ENCODE measurements around the gene CDC14A. TPM values are rescaled to one million over a fixed set of nuclear protein-coding genes. Genes with fewer than 3 reads are reported as not detected.

CDC14A gene
- total and polyA plus RNA-seq, 2 donors (not counting 3 experiments of a cell fraction or from before 2014, with no cell fraction given) = 3.4 to 13.9 TPM

DNA sequence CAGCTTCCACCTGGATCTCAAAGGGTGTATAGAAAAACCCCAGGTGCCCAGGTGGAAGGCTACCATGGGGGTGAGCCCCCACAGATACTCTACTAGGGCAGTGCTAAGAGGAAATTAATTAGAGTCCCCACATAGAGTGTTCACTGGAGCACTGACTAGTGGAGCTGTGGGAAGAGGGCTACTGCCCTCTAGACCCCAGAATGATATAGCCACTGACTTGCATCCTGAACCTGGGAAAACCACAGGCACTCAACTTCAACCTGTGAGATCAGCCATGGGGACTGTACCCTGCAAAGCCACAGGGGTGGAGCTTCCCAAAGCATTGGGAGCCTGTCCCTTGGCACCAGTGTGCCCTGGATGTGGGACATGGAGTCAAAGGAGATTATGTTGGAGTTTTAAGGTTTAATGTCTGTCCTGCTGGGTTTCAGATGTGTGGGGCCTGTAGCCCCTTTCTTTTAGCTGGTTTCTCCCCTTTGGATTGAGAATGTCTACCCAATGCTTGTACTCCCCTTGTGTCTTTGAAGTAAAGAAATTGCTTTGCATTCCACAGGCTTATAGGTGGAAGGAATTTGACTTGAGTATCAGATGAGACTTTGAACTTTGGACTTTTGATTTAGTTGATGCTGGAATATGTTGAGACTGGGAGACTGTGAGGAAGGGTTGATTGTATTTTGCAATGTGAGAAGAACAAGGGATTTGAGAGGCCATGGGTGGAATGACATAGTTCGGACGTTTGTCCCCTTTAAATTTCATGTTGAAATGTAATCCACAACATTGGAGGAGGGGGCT, 31.8 kb upstream of the CDC14A start:
- POLR2A ChIA-PET = no interaction called here
- no TSS peak for BruUV-seq (replicated peaks)
- Histone ChIP-seq H3K4me3 (replicated peaks in 1 of 3; ENCODE audit: insufficient read depth in 1 of 3, low read depth in 1 of 3, low read length in 3 of 3) (no peak overlapping the region), H3K9me3 (replicated peaks; ENCODE audit: control insufficient read depth, insufficient read depth, low read length) (no peaks in the 10 kb centered on the region), H2AFZ (ENCODE audit: low read depth, low read length) (no peak overlapping the region), H3K36me3 (ENCODE audit: control insufficient read depth in 2 of 2, extremely low read depth in 1 of 2, insufficient read depth in 2 of 2, low read length in 2 of 2) (no peaks in the 10 kb centered on the region), H3K79me2 (ENCODE audit: control insufficient read depth, insufficient read depth, low read length) (no peaks in the 10 kb centered on the region), H3K27me3 (ENCODE audit: control insufficient read depth in 2 of 2, insufficient read depth in 2 of 2, low read length in 2 of 2) (no peaks in the 10 kb centered on the region), H3K9ac (replicated peaks; ENCODE audit: extremely low read depth, insufficient read depth, low read length) (no peak overlapping the region), H3K27ac (ENCODE audit: insufficient read depth, low read depth, low read length) (no peak overlapping the region), H4K20me1 (replicated peaks; ENCODE audit: control insufficient read depth, extremely low read depth, insufficient read depth, low read length) (no peaks in the 10 kb centered on the region), H3K9me1 (replicated peaks; ENCODE audit: control insufficient read depth, extremely low read depth, insufficient read depth, low read length) (no peaks in the 10 kb centered on the region), H3K4me2 (ENCODE audit: insufficient read depth, low read length) (no peak overlapping the region), H3K4me1 (ENCODE audit: control insufficient read depth, extremely low read depth, insufficient read depth, low read length) (no peaks in the 10 kb centered on the region)
- TF ChIP-seq EZH2 (IDR thresholded peaks at IDR 0.05; ENCODE audit: borderline replicate concordance, low read depth, low read length, severe bottlenecking) (no peak), POLR2A (IDR thresholded peaks at IDR 0.05; ENCODE audit: low read depth, low read length) (no peak), GATA2 (IDR thresholded peaks at IDR 0.05; ENCODE audit: insufficient read depth, insufficient read length, low read depth, low read length) (no peak), POLR2AphosphoS5 (IDR thresholded peaks at IDR 0.05; ENCODE audit: insufficient read depth, low read depth, low read length) (no peak), JUN (IDR thresholded peaks at IDR 0.05; ENCODE audit: borderline replicate concordance, insufficient read depth, insufficient read length, low read depth) (no peak), MYC (IDR thresholded peaks at IDR 0.05; ENCODE audit: low read depth, low read length) (no peak), FOS (IDR thresholded peaks at IDR 0.05; ENCODE audit: borderline replicate concordance, insufficient read depth, low read length) (no peak)
- TF ChIP-seq, protein P1, sequence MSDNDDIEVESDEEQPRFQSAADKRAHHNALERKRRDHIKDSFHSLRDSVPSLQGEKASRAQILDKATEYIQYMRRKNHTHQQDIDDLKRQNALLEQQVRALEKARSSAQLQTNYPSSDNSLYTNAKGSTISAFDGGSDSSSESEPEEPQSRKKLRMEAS (IDR thresholded peaks at IDR 0.05; ENCODE audit: insufficient read depth, insufficient read length) = no peak
- TF ChIP-seq, protein P2, sequence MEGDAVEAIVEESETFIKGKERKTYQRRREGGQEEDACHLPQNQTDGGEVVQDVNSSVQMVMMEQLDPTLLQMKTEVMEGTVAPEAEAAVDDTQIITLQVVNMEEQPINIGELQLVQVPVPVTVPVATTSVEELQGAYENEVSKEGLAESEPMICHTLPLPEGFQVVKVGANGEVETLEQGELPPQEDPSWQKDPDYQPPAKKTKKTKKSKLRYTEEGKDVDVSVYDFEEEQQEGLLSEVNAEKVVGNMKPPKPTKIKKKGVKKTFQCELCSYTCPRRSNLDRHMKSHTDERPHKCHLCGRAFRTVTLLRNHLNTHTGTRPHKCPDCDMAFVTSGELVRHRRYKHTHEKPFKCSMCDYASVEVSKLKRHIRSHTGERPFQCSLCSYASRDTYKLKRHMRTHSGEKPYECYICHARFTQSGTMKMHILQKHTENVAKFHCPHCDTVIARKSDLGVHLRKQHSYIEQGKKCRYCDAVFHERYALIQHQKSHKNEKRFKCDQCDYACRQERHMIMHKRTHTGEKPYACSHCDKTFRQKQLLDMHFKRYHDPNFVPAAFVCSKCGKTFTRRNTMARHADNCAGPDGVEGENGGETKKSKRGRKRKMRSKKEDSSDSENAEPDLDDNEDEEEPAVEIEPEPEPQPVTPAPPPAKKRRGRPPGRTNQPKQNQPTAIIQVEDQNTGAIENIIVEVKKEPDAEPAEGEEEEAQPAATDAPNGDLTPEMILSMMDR (IDR thresholded peaks at IDR 0.05; ENCODE audit: extremely low read depth in 1 of 2, insufficient read depth in 1 of 2, low read depth in 1 of 2, low read length in 2 of 2) = no peak
- FAIRE-seq (no peak), DNase-seq (ENCODE audit: low read depth, low spot score) (no peak)
- CTCF ChIA-PET = no interaction called here
- intact Hi-C loops (cut with micrococcal nuclease) = no loop called here
- dilution Hi-C loops (cut with MboI; ENCODE audit: extremely low pct_ligation_motif_present, low sequenced_read_pairs) = no loop called here

Measured in endothelial cell of umbilical vein (primary cell).